ENCODE measurements around the gene WDFY4. TPM values are rescaled to one million over a fixed set of nuclear protein-coding genes. Genes with fewer than 3 reads are reported as not detected.

Gene WDFY4
- total and polyA plus RNA-seq, 9 of the 15 experiments (the other 6 are each of a cell fraction or from before 2014, with no cell fraction given): 0.01 to 0.02 (median 0.01) TPM; not detected in 6

DNA sequence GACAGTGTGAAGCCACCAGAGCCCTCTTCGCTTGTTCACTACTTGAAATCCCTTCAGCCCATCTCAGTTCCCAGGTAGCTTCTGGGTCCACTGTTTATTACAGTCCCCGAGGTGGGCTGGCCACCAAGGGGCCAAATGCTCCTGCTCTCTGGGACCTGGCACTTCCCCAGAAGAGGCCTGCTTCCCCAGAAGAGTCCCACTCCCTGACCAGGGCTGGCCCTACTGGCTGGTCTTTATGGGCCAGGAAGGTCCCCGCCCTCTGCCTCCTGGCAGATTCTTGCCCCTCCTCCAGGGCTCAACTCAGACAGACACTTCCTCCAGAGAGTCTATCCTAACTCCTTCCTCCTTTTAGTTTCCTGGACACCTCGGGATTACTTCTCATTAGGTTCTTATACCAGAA is 325.6 kb downstream of the WDFY4 start:
- 20% methylated on average over 4 of the region's 4 CpGs for WGBS (ENCODE audit: insufficient coverage, low coverage, missing lambda C conversion rate)
- FAIRE-seq (no peak), DNase-seq (ENCODE audit: extremely low read depth in 1 of 4, low spot score in 3 of 4) (no peak), ATAC-seq (peak; percentile 48)
- Histone ChIP-seq H4K20me1 (replicated peaks; ENCODE audit: control insufficient read depth, insufficient read depth, low read length) (0 out of 2 replicates have a peak, but pooled peaks cover 3% of the 10 kb centered on the region), H3K79me2 (ENCODE audit: control insufficient read depth, insufficient read depth, low read length) (no peaks in the 10 kb centered on the region), H3K9me1 (ENCODE audit: control insufficient read depth, insufficient read depth, low read length) (no peaks in the 10 kb centered on the region), H3K27me3 (ENCODE audit: control insufficient read depth in 2 of 2, insufficient read depth in 2 of 2, low read length in 2 of 2) (peaks cover 2 to 11% of the 10 kb centered on the region in 2 experiments; a peak in 2 of 5 replicates), H3K4me2 (ENCODE audit: insufficient read depth, low read length) (no peak overlapping the region), H2AFZ (ENCODE audit: low read depth, low read length) (no peak overlapping the region), H3K4me1 (replicated peaks in 1 of 2; ENCODE audit: control insufficient read depth in 2 of 2, insufficient read depth in 2 of 2, low read length in 2 of 2) (peaks cover 16% of the 10 kb centered on the region in 2 experiments; a peak in 4 of 5 replicates), H3K27ac (ENCODE audit: extremely low read depth, low read depth, low read length) (no peak overlapping the region), H3K9me3 (replicated peaks; ENCODE audit: control insufficient read depth, insufficient read depth, low read depth, low read length) (no peaks in the 10 kb centered on the region), H3K4me3 (no peak overlapping the region), H3K36me3 (ENCODE audit: control insufficient read depth, insufficient read depth, low read length) (no peaks in the 10 kb centered on the region), H3K9ac (ENCODE audit: insufficient read depth in 1 of 2, low read depth in 2 of 2, low read length in 2 of 2) (no peak overlapping the region)
- ChIA-PET CTCF (ENCODE audit: low intra/inter-chr PET ratio) (no interaction called here), POLR2A (interaction anchor here (0.7 to 1.3 kb wide), 4 partner anchors 9 to 198 kb away, joined by 3 to 4 read pairs (median 3); no protein-coding TSS in a partner anchor)
- BruUV-seq (replicated peaks): no TSS peak
- in situ Hi-C loops (cut with MboI): no loop called here
- intact Hi-C loops (cut with micrococcal nuclease): no loop called here
- TF ChIP-seq PHB2 (IDR thresholded peaks at IDR 0.05; ENCODE audit: low read depth) (no peak), PCBP2 (IDR thresholded peaks at IDR 0.05; ENCODE audit: low read depth, low read length, poor library complexity, severe bottlenecking) (no peak), NR2C2 (CRISPR knock-in tag; IDR thresholded peaks at IDR 0.05) (no peak), NR2C2 (tag; IDR thresholded peaks at IDR 0.05) (no peak), TFAM (CRISPR knock-in tag; conservative IDR thresholded peaks at IDR 0.05) (no peak), ZNF197 (CRISPR knock-in tag; IDR thresholded peaks at IDR 0.05; ENCODE audit: low read depth) (no peak), RBFOX2 (IDR thresholded peaks at IDR 0.05; ENCODE audit: low read depth, low read length) (no peak), SPI1 (IDR thresholded peaks at IDR 0.05; ENCODE audit: borderline replicate concordance, low read depth, low read length) (peak; percentile 24; the same call in 1 of the 2 replicates), ZNF121 (CRISPR knock-in tag; conservative IDR thresholded peaks at IDR 0.05) (no peak)
- TF ChIP-seq, protein P1, sequence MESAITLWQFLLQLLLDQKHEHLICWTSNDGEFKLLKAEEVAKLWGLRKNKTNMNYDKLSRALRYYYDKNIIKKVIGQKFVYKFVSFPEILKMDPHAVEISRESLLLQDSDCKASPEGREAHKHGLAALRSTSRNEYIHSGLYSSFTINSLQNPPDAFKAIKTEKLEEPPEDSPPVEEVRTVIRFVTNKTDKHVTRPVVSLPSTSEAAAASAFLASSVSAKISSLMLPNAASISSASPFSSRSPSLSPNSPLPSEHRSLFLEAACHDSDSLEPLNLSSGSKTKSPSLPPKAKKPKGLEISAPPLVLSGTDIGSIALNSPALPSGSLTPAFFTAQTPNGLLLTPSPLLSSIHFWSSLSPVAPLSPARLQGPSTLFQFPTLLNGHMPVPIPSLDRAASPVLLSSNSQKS (CRISPR knock-in tag; IDR thresholded peaks at IDR 0.05): no peak
- TF ChIP-seq, protein P2, sequence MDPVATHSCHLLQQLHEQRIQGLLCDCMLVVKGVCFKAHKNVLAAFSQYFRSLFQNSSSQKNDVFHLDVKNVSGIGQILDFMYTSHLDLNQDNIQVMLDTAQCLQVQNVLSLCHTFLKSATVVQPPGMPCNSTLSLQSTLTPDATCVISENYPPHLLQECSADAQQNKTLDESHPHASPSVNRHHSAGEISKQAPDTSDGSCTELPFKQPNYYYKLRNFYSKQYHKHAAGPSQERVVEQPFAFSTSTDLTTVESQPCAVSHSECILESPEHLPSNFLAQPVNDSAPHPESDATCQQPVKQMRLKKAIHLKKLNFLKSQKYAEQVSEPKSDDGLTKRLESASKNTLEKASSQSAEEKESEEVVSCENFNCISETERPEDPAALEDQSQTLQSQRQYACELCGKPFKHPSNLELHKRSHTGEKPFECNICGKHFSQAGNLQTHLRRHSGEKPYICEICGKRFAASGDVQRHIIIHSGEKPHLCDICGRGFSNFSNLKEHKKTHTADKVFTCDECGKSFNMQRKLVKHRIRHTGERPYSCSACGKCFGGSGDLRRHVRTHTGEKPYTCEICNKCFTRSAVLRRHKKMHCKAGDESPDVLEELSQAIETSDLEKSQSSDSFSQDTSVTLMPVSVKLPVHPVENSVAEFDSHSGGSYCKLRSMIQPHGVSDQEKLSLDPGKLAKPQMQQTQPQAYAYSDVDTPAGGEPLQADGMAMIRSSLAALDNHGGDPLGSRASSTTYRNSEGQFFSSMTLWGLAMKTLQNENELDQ (CRISPR knock-in tag; IDR thresholded peaks at IDR 0.05; ENCODE audit: borderline replicate concordance): no peak
- TF ChIP-seq, protein P3, sequence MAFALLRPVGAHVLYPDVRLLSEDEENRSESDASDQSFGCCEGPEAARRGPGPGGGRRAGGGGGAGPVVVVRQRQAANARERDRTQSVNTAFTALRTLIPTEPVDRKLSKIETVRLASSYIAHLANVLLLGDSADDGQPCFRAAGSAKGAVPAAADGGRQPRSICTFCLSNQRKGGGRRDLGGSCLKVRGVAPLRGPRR (CRISPR knock-in tag; IDR thresholded peaks at IDR 0.05): no peak
- TF ChIP-seq, protein P4, sequence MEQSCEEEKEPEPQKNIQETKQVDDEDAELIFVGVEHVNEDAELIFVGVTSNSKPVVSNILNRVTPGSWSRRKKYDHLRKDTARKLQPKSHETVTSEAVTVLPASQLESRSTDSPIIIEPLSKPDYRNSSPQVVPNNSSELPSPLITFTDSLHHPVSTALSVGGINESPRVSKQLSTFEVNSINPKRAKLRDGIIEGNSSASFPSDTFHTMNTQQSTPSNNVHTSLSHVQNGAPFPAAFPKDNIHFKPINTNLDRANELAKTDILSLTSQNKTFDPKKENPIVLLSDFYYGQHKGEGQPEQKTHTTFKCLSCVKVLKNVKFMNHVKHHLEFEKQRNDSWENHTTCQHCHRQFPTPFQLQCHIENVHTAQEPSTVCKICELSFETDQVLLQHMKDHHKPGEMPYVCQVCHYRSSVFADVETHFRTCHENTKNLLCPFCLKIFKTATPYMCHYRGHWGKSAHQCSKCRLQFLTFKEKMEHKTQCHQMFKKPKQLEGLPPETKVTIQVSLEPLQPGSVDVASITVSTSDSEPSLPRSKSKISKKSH (CRISPR knock-in tag; IDR thresholded peaks at IDR 0.05): no peak
- TF ChIP-seq, protein P5, sequence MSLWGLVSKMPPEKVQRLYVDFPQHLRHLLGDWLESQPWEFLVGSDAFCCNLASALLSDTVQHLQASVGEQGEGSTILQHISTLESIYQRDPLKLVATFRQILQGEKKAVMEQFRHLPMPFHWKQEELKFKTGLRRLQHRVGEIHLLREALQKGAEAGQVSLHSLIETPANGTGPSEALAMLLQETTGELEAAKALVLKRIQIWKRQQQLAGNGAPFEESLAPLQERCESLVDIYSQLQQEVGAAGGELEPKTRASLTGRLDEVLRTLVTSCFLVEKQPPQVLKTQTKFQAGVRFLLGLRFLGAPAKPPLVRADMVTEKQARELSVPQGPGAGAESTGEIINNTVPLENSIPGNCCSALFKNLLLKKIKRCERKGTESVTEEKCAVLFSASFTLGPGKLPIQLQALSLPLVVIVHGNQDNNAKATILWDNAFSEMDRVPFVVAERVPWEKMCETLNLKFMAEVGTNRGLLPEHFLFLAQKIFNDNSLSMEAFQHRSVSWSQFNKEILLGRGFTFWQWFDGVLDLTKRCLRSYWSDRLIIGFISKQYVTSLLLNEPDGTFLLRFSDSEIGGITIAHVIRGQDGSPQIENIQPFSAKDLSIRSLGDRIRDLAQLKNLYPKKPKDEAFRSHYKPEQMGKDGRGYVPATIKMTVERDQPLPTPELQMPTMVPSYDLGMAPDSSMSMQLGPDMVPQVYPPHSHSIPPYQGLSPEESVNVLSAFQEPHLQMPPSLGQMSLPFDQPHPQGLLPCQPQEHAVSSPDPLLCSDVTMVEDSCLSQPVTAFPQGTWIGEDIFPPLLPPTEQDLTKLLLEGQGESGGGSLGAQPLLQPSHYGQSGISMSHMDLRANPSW (CRISPR knock-in tag; IDR thresholded peaks at IDR 0.05): no peak
